A204.1 (cell line): Measurements from ENCODE around the gene TFAP2A.

Experiments used
- FAIRE-seq: peaks from 2 replicates; lab custom pipeline; 2012; peaks lifted over from hg19 to GRCh38; lab: Jason Lieb, UNC

TFAP2A gene

DNA sequence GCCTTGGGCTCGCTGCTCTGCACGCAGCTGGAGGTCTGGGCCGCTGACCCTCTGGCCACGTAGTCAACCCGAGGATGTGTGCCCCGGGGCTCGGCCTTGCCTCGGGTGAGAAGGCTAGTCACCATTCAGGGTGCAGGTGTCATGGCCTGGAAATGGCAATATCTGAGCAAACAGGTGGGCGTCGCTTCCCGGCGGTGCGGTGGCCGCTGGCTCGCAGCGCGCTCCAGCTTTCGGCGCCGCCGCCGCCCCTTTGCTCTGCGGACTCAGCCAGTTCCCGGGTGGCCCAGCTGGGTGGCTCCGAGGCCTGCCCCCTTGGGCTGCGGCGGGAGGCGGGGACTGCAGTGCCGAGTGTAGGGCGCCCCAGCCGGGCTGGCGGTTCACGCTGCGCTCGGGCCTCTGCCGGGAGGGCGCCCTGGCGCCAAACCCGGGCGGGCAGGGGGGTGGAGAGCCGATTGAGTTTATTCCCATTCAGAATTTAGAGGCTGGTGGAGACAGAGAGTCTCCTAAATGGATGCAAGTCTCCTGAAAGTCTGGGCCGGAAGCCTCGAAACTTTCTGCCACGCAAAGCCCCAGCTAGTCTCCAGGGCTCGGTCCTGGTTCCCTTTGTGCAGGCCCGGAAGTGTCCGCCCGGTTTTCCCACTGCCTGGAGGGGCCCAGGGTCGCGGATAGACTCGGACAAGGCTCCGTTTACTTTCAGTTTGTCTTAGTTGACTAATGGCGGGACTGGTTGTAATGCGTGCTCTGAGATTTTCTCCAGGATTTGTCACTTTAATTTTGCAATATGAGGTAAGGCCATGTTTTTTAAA is 11.3 kb upstream of the TFAP2A start:
- FAIRE-seq, result no peak

DNA sequence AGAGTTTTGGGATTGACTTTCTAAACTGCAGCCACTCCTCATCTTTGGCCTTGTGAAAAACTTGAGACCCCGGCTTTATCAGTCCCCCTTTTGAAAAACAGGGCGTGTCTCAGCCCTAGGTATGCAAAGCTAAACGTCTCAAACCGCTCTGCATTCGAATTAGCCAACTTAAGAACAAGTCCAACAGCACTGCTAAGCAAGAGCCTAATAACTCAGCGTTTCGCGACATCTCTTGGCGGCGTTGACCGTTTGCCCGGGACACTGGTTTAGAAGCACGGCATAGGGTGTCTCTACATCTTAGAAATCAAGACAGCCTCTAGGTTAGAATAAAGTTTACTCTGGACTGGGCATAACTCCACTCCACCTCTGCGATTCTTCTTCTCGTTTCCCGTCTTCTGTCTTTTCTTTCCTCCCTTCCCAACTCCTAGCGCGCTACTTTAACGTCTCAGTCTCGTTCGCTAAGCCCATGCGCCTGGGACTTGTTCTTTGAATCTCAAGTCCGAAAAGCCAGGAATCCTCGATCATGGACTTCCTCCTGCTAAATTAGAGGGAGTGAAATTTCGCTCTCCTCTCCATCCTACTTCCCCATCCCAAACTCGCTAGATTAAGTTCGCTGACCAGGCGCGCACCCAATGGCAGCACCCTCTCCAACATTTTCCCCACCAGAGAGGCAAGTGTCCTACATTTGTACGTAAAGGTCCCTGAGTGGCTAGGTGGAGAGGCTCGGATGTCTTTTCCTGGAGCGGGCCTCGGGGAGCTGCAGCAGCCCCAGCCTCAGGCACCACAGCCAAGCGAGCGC is 10.5 kb upstream of the TFAP2A start:
- FAIRE-seq, result no peak

DNA sequence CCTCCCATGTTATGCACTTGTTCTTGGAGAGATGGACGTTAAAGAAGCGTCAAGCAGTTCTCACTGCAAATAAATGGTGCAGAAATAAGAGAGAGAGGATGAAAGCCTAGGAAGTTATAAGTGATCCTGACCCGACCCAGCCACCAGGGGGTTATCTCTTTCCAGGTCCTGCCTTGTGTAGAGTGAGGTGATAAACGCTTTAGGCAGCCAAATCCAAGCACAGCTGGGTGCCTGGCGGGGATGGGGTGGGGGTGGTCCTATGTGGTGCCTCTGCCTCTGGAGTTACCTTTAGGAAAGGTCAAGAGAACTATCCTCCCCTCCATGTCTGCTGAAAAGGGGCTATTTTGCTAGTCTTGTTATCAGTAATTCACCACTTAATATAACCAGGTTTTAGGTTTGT is 9.2 kb upstream of the TFAP2A start:
- no peak for FAIRE-seq

DNA sequence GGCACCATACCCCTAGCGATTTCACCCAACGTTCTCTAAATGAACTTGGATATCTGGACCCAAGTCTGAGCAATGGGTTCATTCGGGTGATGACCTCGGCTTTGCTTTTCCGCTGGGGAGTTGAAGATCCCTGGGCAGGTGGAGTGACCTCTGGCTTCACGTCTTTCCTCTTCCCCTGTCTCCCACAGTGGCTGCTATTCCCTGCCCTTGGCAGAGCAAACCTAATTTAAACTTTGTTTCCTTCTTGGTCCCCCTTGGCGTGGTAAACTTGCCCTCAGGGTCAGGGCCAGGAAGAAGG is 7.8 kb upstream of the TFAP2A start:
- no peak for FAIRE-seq

DNA sequence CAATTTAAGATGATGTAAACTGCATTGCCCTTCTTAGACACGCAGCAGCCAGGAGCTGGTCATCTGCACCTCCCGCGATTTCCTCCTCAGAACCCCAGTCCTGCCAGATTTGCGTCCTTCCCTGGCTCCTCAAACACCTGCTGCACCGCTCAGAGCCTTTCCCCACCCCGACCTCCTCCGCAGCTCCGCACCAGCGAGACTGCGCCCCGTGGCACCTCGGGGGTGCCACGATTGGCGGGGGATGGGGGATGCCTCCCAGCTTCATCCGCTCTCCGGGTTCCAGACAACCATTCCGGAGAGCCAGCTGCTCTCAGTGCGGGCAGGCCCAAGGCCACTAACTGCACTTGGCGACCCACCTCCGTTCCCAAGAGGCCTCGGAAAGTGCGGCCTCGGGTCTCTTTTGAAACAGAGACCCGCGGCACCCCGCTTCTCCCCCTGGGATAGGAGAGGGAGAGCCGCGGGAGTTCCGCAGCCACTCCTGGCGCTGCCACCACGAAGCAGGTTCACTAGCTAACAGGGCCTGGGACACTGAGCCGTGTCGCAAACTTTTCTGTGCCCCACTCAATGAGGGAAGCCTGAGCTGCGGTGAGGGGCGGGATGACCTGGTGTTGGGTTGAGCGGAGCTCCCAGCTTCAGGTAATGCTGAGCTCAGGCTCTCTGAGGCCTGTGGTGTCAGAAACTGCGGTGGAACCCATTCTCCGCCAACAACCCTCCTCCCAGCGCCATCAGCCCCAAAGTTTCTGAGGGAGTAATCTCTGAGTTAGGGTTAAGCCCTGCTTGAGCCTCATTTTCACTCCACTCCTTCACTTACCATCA is 7.3 kb upstream of the TFAP2A start:
- FAIRE-seq, result no peak

DNA sequence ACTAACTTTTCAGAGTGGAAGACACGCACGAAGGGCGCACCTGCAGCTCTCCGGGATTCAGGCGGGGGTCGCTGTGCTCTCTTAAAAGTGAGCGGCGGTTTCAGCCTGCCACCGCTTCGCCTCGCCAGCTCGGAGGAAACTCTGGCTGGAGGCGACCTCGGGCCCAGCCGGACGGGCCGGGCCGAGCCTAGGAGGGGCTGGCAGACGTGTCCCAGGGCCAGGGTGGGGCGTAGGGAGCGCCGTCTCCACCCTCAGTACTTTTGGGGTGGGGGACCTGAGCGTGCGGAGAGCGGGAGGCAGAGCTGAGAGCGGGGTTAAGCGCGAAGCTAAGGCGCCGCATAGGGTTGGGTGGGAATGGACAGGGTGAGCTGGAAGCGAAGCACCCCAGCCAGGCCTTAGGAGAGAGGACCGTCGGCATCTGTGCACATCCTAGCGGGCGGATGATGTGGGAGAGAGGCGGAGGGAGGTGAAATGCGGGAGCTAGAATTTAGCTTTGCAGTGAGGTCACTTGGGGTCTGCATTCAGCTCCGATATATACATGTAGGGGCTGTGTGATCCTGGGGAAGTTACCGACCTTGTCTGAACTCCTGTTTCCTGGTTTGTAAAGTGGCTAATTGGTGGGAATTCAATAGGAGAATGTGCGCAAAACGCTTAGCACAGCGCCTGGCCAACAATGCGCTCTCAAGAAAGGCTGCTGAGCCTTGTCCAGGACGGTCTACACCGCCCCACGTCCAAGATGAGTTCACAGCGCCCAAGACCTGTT is 6.5 kb upstream of the TFAP2A start:
- no peak for FAIRE-seq

DNA sequence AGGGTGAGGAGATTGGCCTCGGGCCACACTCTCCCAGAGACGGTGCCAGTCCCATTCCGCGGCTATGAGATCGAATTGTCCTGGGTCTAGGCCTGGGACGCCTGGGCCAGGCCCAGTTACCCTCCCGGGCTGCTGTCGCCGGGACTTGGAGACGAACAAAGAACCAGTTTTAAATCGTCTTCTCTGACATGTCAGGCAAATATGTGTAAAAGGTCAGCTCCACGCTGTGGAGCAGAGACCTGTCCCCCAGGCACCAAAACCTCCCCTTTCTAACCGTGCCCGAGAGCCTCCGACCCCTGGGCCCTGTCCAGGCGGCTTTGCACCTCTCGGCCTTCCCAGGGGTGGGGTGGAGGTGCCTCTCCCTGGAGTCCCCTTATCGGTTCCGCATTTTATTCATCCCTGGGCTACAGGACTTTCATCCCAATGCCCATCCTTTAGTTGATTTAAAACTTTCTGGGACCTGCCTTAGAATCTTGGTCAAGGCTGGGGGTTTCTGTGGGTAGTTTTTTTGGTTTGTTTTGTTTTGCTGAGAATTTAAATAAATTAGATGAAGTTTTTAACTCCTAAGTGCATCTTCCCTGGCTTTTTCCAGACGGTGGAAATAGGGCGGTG is 5.8 kb upstream of the TFAP2A start:
- no peak for FAIRE-seq

DNA sequence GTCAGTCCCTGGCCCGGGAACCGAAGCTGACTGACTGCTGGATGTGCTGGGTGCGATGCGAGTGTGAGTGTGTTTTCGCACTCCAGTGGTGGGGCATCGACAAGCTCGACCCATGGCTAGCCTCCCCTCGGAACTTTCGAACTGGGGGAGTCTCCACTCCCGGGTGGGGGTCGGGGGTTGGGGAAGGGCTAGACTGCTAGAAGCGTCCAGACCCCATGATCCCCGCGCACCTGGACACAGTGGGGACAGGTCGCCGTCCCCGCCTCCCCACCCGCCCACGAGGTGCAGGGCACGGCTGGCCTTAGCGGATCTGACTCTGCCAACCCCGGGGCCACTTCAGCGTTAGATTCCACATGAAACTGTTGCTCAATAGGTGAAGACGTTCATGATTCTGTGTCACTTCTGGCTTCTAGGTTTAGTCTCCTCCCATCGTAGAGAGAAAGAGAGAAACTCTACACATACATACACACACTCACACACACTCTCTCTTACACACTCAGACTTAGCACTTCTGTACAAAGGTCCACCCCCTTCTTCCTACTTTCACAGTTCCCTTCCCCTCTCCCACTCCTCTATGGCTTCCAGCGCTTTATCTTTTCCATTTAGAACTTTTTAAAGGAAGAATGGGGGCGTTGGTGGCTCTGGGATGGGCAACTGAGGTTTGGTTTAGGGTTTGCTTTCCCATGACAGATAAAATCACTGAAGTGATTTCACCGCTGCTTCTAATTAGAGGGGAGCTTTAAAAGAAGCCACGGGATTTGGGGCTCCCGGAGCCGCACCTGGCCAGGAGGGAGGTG is 5.1 kb upstream of the TFAP2A start:
- no peak for FAIRE-seq

DNA sequence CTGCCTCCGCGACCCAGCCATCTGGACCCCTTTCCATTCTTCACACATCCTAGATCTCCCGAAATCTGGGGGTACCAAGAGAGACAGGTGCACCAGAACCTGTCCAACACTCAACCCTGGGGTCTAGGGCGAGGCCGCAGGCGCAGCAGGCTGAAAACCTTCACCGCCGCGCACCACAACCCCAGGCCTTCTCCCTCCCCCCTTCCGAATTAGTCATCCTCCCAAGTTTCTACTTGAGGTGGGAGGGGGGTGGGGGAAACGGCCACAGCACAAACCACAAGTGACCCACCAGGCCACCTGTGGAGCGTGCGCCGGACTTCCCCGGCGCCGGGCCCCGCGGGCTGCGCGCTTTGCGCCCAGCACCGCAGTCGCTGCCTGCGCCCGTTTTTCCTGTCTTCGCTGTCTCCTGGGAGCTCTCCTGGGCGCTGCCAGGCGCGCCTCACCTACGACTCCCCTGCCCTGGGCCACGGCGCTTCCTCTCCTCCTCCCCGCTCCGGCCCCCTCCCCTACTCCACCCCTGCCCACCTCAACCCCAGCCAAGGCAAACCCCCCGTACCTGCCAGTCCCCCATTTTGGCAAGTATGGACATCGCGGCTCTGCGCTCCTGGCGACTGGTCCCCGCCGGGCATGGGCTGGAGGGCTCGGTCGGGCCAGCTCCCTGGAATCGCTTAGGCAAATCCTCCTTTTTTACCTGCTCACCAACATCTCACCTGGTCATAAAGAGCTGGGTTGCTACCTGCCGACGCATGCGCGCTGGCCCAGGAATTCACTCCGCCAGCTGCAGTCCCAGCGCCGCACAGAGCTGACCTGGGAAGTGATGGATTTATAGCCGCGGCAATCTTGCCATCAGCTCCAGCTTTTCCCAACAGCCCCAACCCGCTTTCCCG is 4.2 kb upstream of the TFAP2A start:
- no peak for FAIRE-seq

DNA sequence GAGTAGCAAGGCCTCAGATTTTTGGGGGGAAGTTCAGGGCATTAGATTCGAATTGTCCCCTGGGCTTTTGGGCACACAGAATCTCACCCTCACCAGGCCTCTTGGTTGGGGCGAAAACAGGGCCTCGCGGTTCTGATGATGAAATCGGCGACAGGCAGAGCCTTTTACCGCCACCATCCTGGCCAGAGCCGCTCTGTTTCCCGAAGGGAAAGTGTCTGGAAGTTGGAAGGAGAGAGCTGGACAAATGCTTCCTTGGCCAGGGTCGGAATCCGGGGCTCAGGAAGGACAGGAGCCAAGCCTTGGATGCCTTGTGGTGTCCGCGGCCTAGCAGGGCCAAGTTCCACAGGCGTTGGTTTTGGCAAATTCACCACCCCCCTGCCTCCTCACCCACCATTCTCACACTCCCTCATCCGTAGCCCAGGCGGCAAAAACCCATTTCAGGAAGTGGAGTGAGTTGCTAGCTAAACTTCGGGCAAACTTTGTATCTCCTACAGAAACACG is 3.5 kb upstream of the TFAP2A start:
- no peak for FAIRE-seq

DNA sequence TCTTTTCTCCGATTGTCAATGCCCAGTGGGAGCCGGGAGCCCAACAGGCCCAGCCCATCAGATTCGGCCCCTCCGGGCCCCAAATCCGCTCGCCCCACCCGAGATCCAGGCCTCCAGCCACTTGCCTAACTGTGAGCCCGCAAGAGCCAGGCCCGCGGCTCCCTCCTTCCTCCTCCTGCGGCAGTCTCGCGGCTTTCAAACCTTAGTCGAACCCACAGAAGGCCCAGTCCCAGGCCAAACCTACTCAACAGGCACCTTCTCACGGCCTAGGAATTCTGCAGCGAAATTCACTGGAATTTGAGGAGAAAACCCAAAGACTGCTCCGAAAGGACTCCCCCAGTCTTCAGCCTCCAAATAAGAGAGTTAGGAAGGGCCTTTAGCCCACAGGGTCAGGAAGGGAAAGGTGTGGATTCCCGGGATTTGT is 2.8 kb upstream of the TFAP2A start:
- no peak for FAIRE-seq

DNA sequence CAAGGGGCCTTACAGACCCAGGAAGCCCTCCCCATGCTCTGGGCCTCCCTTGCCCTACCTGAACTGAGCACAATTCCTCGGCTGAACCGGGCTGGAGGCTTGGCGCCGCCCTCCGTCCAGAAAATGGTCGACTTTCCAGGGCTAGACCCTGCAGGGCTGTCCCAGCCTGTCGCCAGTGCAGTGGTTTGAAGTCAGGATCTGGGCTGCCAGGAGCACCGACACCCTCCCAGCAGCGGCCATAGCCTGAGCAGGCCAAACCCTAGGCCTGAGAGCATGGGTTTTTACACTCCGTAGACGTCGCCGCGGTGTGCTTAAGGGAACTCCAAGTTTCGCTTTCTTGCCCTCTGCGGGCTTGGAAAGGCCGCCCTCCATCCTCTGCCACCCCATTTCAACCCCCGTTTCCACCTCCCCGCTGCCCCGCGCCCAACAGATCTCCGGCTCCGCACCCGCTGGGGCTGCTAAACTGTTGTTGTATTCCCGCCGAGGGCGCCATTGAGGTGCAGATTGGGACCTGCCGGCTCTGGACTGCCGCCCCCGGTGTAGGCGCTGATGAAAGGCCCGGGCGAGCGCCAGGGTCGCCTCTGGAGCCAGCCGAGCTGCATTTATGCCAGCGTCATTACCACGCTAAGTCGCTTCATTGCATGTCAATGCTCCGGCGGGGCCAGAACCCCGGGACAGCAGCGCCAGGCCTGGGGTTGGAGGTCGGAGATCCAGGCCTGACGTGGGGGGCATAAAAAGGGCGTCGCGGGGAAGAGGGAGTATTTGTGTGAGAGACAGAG is 2.2 kb upstream of the TFAP2A start:
- FAIRE-seq, result no peak

DNA sequence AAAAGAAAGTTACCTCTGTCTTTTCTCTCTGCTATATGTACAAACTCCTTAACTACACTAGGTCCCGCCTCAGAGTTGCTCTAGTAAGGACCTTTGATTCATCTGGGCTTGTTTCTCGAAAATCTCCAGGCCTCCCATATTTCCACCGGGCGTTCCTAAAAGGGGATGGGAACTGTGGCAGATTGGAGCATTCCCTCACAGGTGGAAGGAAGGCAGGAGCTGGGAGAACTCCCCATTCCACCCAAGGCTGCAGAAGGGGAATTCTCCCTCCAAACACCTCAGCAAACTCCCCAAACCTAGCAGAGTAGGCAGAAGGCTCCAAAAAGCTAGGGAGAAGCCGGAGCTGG is 1.6 kb upstream of the TFAP2A start:
- FAIRE-seq, result no peak

DNA sequence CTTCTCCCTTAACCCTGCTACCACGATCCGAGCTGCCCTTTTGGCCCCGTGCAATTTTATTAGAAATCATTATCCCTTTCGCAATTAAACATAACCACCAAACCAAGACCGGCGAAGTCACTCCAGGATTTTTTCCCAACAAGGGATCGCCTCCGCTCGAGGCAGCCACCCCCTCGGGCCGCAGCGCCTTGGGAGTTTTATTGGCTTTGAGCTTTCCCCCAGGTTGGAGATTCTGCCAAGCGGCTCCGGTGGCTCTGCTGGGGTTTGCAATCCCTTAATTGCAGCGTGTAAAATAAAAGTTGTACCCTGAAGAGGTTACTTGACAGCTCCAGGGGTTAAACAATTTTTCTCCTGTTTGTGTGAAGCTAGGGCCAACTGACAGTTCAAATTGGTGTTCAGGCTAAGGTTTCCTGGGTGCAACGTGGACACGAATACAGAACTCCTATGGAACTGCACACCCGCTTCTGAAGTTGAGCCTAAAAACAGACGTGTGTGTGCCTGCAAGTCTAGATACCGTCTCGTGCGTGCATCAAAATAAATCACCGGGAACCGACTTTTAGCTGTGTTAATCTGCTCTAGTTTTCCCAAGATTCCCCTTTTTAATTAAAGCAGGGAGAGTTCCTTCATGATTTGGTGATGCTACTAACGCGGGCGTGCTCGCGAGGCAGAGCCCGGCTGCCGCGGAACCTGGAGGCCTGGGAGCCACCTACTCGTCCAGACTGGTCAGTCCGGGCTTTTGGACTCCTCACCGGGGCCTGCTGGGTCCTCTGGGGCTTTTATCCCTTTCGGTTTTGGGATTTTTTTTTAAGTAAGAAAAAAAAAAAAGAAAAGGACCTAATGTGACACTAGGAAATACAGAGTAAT is 975 bp upstream of the TFAP2A start:
- no peak for FAIRE-seq

DNA sequence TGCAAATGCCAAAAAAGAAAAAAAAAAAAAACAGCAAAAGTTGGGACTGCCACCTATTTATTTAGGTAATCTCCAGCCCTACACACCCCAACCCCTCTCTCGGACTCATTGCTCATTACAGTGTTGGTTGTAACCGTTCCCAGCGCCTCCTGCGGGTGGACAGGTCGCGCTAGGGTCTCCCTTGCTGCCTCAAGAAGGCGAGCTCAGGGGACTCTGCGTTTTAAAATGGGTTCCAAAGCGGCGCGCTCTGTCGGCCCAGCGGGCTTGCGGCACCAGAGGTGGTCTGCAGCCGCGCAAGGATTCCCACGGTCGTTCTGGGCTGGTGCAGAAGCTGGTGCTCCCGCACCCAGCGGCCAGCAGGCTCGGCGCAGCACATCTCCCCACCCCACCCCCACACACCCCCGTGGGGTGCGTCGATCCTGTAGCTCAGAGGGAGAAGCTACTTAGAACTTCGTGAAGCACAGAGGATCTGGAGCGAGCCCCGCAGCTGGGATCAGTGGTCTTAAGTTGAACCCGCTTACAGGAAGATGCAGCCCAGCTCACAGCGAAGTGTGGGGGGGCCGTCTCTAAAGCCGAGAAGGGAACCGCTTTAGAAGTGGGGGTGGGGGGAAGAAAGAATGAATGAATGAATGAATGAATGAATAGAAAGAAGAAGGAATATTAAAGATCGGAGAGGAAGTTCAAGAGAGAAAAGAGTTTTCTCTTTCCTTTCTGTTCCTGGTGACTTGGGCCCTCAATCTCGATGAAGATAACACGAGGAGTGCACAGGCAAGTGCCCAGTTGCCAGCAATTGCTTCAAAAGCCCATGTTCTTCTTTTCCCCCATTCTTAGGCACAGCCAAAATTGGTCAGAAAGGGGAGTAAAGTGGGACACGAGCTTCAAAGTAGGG is 780 bp downstream of the TFAP2A start:
- no peak for FAIRE-seq

DNA sequence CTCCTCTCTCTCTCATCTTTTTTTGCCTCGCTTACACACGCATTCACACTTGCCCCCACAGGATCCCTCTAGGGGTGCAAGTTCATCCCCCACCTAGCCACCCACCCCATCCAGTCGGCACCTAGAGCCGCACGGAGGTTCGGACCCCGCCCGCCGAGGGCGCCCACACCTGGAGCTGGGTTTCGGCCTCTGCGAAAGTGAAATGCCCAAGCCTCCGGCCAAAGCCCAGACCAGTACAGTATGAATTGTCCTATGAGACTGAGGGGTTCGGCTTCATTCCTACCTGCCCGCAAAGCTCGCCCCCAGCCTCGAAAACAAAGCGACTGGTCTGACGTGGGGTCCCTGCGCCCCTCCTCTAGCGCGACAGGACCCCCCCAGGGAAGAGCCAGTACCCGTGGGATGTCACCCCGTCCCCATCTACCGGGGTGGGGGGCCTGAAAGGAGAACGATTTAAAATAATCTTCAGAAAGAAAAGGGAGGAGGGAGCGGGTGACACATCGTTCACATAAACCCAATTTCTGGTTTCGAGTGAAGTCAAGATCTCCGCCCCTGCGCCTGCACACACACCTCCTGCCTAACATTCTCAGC is 1.5 kb downstream of the TFAP2A start:
- FAIRE-seq, result no peak
